Stomach (tissue), 4 donors: Measurements from ENCODE around the gene CCNK.

Experiments
- CTCF ChIP-seq, 7 experiments: fragments of 450-650 bp in 4 of 7; fragments of 200-600 bp in 3 of 7; sonication (generic) in 3 of 7; IDR thresholded peaks; one replicate each; pipeline ENCODE4 v1.5.1; 2016 to 2019; ENCODE audit warnings: antibody characterized with exemption in 7 of 7, control low read depth in 2 of 7, mild to moderate bottlenecking in 1 of 7
- POLR2A ChIP-seq, 4 donors: fragments of 450-650 bp; IDR thresholded peaks; one replicate each; pipeline ENCODE4 v1.6.1; 2016; ENCODE audit warnings: antibody characterized with exemption in 4 of 4, control low read depth in 2 of 4, mild to moderate bottlenecking in 1 of 4, moderate library complexity in 1 of 4
- POLR2AphosphoS5 ChIP-seq, 3 donors: sonication (generic); formaldehyde crosslinking; IDR thresholded peaks; one replicate each; pipeline ENCODE4 v1.6.1; 2016; ENCODE audit warnings: antibody characterized with exemption in 3 of 3

- no peak for TF ChIP-seq POLR2A (IDR thresholded peaks at IDR 0.05)
- no peak for TF ChIP-seq CTCF (IDR thresholded peaks at IDR 0.05)
- TF ChIP-seq POLR2AphosphoS5 (IDR thresholded peaks at IDR 0.05) = no peak
Observed at GRCh38 chr14:99440278-99440677, 40.9 kb upstream of the CCNK start.
